Mammary epithelial cell (primary cell): ENCODE results near the gene CAP2.

Source experiments
- CTCF ChIP-seq, 2 donors: IDR thresholded peaks in 1 of 2; conservative IDR thresholded peaks in 1 of 2; 2 replicates each; pipeline ENCODE4 v1.5.1; 2011 to 2012; ENCODE audit warnings: inconsistent platforms in 2 of 2, low read length in 2 of 2, mild to moderate bottlenecking in 2 of 2, control low read depth in 1 of 2, low read depth in 1 of 2; ENCODE audit not compliant: insufficient read depth in 1 of 2; ENCODE audit errors: extremely low read depth in 1 of 2
- EZH2 ChIP-seq: IDR thresholded peaks from 2 replicates; pipeline ENCODE4 v1.6.1; 2012; ENCODE audit warnings: low read length, inconsistent platforms, borderline replicate concordance

DNA sequence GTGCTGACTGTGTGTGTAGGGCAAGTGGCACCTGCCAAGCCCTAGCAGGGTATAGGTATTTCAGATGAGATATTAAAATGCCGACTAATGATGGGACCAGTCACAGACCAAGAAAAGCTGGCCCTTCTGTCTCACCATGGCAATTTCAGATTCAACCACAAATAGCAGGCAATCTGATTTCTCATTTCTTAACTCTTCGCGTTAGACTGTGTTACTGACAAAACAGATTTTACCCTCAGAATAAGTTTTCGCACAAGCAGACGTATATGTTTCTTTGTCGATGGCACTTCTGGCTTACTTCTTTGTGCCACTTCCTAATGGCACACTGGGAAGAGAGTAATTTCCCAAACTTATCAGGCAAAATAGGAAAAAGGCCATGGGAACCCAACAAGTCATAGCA, 58.7 kb downstream of the CAP2 start:
- TF ChIP-seq CTCF (conservative IDR thresholded peaks at IDR 0.05 in 1 of 2, IDR thresholded peaks at IDR 0.05 in 1 of 2; ENCODE audit: extremely low read depth in 1 of 2, insufficient read depth in 1 of 2, low read depth in 1 of 2, low read length in 2 of 2) (no peak), EZH2 (no peak)
